Brain microvascular endothelial cell (primary cell): ENCODE data around the gene MCIDAS.

ENCODE experiments used
- DNase-seq: peaks from one replicate; pipeline ENCODE4 v3.0.0-alpha.2; 2020
- H3K27ac ChIP-seq: fragments of 250-450 bp; sonication (Bioruptor Pico); 2 replicates; pipeline ENCODE4 v1.5.1; 2020; ENCODE audit warnings: mild to moderate bottlenecking, moderate library complexity
- H3K27me3 ChIP-seq: fragments of 250-450 bp; sonication (Bioruptor Pico); replicated peaks from 2 replicates; pipeline ENCODE4 v1.5.1; 2020; ENCODE audit warnings: mild to moderate bottlenecking
- H3K36me3 ChIP-seq: fragments of 250-450 bp; sonication (Bioruptor Pico); replicated peaks from 2 replicates; pipeline ENCODE4 v1.5.1; 2020; ENCODE audit warnings: mild to moderate bottlenecking
- H3K4me3 ChIP-seq: 2 replicates; pipeline ENCODE4 v1.5.1; 2011; ENCODE audit warnings: low read depth, mild to moderate bottlenecking, control low read depth, low read length, moderate library complexity
- in situ Hi-C: cut with HindIII; loops from 2 replicates; pipeline ENCODE4 v1.10.0; 2017; ENCODE audit warnings: low sequenced_read_pairs, low pct_ligation_motif_present
- TF ChIP-seq, protein P1 (sequence below): IDR thresholded peaks from 2 replicates; pipeline ENCODE4 v1.5.1; 2011; ENCODE audit warnings: low read depth, mild to moderate bottlenecking, moderate library complexity, low read length, control low read depth, inconsistent platforms; ENCODE audit errors: missing control alignments

Gene MCIDAS

DNA sequence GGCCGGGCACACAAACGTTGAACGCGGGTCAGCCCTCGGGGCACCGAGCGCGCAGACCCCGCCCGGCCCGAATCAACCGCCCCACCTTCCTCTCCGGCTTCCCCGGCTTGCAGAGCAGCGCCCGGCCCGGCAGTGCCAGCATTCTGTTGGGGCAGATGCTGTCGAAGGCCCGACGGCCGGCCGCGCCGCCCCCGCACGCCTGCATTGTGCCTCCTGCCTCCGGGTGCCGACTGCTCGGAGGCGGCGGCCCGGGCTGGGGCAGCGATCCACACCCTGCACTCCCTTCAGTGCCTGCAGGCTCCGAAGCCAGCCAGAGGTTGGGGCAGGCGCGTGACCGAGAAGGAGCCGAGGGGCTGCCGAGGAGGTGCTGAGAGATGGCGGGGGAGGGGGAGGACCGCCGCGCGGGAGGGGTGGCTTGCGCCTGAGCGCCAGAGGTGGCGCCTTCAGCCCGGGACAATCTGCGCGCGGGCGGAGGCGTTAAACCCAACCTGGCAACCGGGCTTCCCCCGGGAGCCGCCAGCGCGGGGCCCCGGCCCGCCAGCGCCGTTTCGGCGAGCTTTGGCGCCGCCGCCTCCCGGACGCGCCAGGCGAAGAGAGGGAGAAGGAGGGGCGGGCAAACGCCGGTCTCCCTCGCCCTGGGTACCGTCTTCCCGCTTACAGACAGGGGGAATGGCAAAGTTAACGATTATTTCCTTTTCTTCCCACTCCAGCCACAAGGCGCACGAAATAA is at the start of gene MCIDAS:
Gene MCIDAS, minus strand, starts transcription at position 382 of the 730 bp plus-strand sequence. Its CDS starts 177 bp downstream, at position 205.
- in situ Hi-C loops = no loop called here
- no peak for DNase-seq
- Histone ChIP-seq H3K27ac (no peak within 1 kb of the TSS), H3K4me3 (peak within 1 kb of the TSS; percentile 39), H3K27me3 (peaks cover 100% of the 10 kb centered on the region), H3K36me3 (no peaks in the 10 kb centered on the region)
- TF ChIP-seq, protein P1, sequence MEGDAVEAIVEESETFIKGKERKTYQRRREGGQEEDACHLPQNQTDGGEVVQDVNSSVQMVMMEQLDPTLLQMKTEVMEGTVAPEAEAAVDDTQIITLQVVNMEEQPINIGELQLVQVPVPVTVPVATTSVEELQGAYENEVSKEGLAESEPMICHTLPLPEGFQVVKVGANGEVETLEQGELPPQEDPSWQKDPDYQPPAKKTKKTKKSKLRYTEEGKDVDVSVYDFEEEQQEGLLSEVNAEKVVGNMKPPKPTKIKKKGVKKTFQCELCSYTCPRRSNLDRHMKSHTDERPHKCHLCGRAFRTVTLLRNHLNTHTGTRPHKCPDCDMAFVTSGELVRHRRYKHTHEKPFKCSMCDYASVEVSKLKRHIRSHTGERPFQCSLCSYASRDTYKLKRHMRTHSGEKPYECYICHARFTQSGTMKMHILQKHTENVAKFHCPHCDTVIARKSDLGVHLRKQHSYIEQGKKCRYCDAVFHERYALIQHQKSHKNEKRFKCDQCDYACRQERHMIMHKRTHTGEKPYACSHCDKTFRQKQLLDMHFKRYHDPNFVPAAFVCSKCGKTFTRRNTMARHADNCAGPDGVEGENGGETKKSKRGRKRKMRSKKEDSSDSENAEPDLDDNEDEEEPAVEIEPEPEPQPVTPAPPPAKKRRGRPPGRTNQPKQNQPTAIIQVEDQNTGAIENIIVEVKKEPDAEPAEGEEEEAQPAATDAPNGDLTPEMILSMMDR = peak; percentile 18

DNA sequence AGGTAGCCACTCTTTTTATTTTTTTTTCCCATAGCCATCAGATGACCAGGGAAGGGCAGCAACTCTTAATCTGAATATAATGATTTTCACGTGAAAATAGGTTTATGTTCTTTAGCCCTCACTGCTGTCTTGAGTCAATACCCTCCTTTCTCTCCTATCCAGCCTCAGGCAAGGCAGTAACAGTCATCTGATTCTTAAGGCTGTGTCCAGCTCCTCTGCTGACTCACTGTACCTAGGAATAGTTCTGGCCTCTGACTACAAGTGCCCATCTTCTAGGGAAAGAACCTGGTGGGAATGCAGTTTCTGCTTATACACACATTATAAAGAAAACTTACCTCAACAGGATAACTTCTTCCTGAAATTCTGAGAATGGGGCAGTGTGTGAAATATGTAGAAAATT is 49.7 kb upstream of the MCIDAS start:
- peaks cover 46% of the 10 kb centered on the region for H3K36me3 ChIP-seq
- H3K27ac ChIP-seq = no peak overlapping the region
- peak; percentile 22 for DNase-seq
- H3K4me3 ChIP-seq = no peak overlapping the region
- H3K27me3 ChIP-seq = no peaks in the 10 kb centered on the region
- in situ Hi-C loops = no loop called here
- TF ChIP-seq, protein P1 = no peak

GRCh38 chr5:55258339-55258738 is 31.2 kb upstream of the MCIDAS start:
- Histone ChIP-seq H3K36me3 (peaks cover 47% of the 10 kb centered on the region), H3K27ac (no peak overlapping the region), H3K27me3 (no peaks in the 10 kb centered on the region), H3K4me3 (no peak overlapping the region)
- in situ Hi-C loops = no loop called here
- DNase-seq = no peak
- TF ChIP-seq, protein P1 = no peak

DNA sequence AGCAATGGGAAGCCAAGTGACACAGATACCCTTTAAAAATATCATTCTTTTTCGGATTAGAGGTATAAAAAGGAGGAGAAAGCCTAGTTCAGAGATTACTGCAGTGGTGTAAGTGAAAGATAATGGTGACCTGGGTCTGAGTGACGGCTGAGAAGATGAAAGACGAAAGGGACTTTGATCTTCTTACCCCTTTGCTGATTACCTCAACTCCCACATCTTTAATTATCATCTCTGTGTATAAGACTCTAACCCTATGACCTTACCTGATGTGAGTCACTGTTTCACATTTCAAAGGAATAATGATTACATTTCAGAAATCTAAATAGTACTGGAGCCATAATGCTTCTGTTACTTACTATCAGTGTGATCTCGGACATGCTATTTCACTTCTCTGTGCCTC is 27.7 kb upstream of the MCIDAS start:
- Histone ChIP-seq H3K4me3 (no peak overlapping the region), H3K27ac (no peak overlapping the region), H3K27me3 (no peaks in the 10 kb centered on the region), H3K36me3 (peaks cover 36% of the 10 kb centered on the region)
- DNase-seq = no peak
- TF ChIP-seq, protein P1 = no peak
- in situ Hi-C loops = no loop called here

DNA sequence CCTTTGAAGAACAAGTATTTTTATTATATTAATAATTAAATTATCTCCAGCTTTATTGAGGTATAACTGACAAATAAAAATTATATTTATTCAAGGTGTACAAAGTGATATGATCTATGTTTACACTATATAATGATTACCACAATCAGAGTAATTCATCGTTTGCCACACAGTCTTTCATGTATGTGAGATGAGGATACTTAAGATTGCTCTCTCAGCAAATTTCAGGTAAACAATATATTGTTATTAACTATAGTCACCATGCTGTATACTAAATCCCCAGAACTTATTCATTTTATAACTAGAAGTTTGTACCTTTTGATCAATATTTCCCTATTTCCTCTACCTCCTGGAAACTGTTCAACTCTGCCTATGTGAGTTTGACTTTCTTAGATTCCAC is 22.9 kb upstream of the MCIDAS start:
- H3K36me3 ChIP-seq = peaks cover 9% of the 10 kb centered on the region
- TF ChIP-seq, protein P1 = no peak
- no peak overlapping the region for H3K27ac ChIP-seq
- H3K27me3 ChIP-seq = no peaks in the 10 kb centered on the region
- in situ Hi-C loops = no loop called here
- DNase-seq = no peak
- no peak overlapping the region for H3K4me3 ChIP-seq

DNA sequence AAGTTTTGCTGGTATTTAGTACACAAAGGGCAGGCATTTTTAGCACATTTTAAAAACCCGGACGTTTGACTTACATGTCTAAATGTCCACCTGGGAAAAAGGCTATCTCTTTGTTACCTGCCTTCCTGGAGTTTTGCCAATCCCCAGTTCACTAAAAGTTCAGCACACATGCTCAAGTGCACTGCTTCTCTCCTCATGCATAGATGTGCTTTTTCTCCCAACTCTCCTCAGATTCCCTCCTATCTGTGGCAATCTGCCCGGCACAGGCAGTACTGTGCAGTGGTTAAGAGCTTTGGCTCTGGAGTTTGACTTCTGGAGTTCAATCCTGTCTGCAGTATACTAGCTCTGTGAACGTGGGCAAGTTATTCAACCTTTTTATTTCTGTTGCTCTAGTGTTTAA is 14.6 kb upstream of the MCIDAS start:
- in situ Hi-C loops = no loop called here
- H3K27me3 ChIP-seq = peaks cover 4% of the 10 kb centered on the region
- no peaks in the 10 kb centered on the region for H3K36me3 ChIP-seq
- no peak overlapping the region for H3K4me3 ChIP-seq
- H3K27ac ChIP-seq = no peak overlapping the region
- no peak for DNase-seq
- TF ChIP-seq, protein P1 = no peak
